Femur (tissue), 1 donor: ENCODE data around the gene RTP1.

Experiments used
- DNase-seq: peaks from one replicate; pipeline ENCODE4 v3.0.0-alpha.2; 2017

Gene RTP1

DNA sequence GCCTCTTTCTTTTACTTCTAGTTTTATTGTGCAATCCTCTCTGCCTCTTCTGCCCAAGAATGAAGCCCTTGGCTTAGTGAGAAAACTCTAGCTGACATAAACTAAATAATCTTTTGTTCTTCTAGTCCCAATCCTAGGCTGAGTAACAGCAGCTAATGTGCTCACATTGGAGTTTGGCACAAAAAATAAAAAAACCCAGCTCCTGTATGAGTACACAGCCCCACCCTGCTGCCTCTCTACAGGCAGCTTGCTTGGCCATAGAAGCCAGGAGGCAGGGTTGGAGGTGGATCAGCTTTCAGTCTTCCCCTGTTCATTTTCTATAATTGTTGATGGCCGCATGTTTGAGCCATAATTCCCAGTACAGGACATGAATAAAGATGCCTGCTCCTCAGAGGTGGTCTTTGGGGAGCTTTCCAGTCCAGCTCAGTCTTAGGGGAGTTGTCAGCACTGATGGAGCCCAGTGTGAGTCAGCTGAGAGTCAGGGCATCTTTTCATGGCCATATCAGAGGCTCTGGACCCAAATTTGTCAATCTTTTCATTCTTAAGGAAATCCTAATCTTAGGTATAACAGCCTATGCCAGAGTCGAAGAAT is 46.7 kb downstream of the RTP1 start:
- DNase-seq = no peak

DNA sequence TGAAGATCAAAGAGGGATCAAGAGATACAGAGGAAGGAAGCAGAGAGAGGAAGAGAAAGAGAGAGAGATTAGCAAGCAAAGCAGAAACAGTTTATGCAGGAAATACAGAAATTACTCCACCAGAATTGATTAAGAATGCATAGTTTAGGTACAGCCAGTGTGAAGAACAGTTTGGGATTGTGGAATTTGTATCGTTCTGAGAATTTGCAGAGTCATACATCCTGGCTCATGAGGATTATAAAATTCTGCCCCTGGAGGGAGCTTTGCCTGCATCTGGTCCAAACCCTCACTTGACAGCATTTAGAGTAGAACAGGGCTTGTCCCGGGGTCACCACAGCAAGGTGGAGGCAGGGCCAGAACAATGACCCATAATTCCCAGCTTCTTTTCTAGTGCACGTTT is 50.1 kb downstream of the RTP1 start:
- DNase-seq = no peak
